Measurements from ENCODE around the gene NF2.
"Not testable (repeated sequence)": the region's sequence is repeated elsewhere in the genome, so short reads cannot be mapped to it uniquely, and the experiment has no call there.

Gene NF2

GRCh38 chr22:29578462-29579200 lies 24.8 kb upstream of the NF2 start:
- no peak for TF ChIP-seq CTCF (IDR thresholded peaks at IDR 0.05)
- Mint-ChIP-seq H3K9me3 (no peaks in the 10 kb centered on the region), H3K27me3 (ENCODE audit: low read depth, poor library complexity) (no peaks in the 10 kb centered on the region), H3K4me3 (no peak overlapping the region), H3K36me3 (ENCODE audit: low read depth) (peaks cover 7% of the 10 kb centered on the region), H3K27ac (no peak overlapping the region), H3K4me1 (peaks cover 35% of the 10 kb centered on the region)
- no peak for DNase-seq

DNA sequence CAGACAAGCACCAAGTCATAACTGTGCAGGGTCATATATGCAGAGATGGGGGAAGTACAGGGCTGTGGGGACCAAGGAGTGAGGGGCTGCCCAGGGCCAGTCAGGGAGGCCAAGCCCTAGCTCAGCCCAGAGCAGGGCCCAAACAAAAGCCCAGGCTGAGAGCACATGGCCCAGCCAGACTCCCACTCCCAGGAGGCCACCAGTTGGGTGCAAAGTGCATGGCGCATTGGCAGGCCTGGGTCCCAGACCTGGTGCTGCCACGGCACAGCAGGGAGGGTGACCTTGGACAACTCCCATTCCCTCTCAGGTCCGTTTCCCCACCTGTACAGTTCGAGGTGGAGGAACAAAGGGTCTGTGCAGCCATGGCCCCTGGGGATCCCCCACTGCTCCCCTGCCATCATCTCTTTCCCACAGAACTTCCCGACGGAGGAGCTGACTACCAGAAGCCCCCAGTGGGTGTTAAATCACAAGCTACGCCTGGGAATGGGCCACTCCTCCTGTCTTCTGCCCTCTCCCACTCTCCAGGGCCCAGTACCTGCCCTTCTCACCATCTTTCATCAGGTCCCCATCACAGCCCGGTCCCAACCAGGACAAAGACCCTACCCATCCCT lies 23.1 kb upstream of the NF2 start:
- Mint-ChIP-seq H3K4me1 (peaks cover 29% of the 10 kb centered on the region), H3K27me3 (ENCODE audit: low read depth, poor library complexity) (no peaks in the 10 kb centered on the region), H3K9me3 (no peaks in the 10 kb centered on the region), H3K4me3 (peak overlapping the region; percentile 97), H3K36me3 (ENCODE audit: low read depth) (peaks cover 7% of the 10 kb centered on the region), H3K27ac (peak overlapping the region; percentile 96)
- no peak for TF ChIP-seq CTCF (IDR thresholded peaks at IDR 0.05)
- no peak for DNase-seq

DNA sequence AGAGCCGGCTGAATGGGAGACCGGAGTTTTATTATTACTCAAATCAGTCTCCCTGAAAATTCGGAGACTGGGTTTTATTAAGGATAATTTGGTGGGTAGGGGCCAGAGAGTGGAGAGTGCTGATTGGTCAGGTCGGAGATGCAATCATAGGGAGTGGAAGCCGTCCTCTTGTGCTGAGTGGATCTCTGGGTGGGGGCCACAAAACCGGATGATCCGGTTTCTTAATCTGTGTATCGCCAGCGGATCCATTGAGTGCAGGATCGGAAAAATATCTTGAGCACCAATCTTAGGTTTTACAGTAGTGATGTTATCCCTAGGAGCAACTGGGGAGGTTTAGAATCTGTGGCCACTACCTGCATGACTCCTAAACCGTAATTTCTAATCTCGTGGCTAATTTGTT lies 21.6 kb upstream of the NF2 start:
- DNase-seq: no peak
- H3K27ac Mint-ChIP-seq: no peak overlapping the region

DNA sequence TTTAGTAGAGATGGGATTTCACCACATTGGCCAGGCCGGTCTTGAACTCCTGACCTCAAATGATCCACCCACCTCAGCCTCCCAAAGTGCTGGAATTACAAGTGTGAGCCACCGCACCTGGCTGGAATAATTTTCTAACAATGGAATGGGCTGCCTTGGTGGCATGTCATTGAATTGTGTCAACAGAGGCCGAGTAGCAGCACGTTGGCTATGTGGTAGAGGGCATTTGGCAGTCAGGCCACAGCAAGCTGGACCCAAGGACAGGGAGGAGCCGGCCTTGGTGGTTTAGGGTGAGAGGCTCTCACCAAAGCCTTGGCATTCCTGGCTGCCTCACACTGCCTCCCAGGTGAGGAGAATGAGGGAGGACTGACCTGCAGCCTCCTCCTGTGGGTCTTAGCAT lies 18.5 kb upstream of the NF2 start:
- DNase-seq: no peak
- H3K27ac Mint-ChIP-seq: no peak overlapping the region
- H3K9me3 Mint-ChIP-seq: no peaks in the 10 kb centered on the region
- no peak overlapping the region for H3K4me3 Mint-ChIP-seq
- TF ChIP-seq CTCF (IDR thresholded peaks at IDR 0.05): no peak
- peaks cover 2% of the 10 kb centered on the region for H3K36me3 Mint-ChIP-seq (ENCODE audit: low read depth)
- H3K27me3 Mint-ChIP-seq (ENCODE audit: low read depth, poor library complexity): peaks cover 11% of the 10 kb centered on the region
- H3K4me1 Mint-ChIP-seq: peaks cover 19% of the 10 kb centered on the region

More for the DNA sequence above, 21.6 kb upstream of the NF2 start:
- Mint-ChIP-seq H3K4me3 (peak overlapping the region; percentile 97), H3K36me3 (ENCODE audit: low read depth) (peaks cover 7% of the 10 kb centered on the region), H3K27me3 (ENCODE audit: low read depth, poor library complexity) (peaks cover 3% of the 10 kb centered on the region), H3K9me3 (no peaks in the 10 kb centered on the region), H3K4me1 (peaks cover 26% of the 10 kb centered on the region)
- TF ChIP-seq CTCF (IDR thresholded peaks at IDR 0.05): no peak

GRCh38 chr22:29586193-29586705 lies 17.2 kb upstream of the NF2 start:
- not testable (repeated sequence) for H3K36me3 Mint-ChIP-seq (ENCODE audit: low read depth); H3K4me3 Mint-ChIP-seq; DNase-seq; H3K27ac Mint-ChIP-seq; H3K9me3 Mint-ChIP-seq
- peaks cover 11% of the 10 kb centered on the region for H3K27me3 Mint-ChIP-seq (ENCODE audit: low read depth, poor library complexity)
- peaks cover 11% of the 10 kb centered on the region for H3K4me1 Mint-ChIP-seq

GRCh38 chr22:29587938-29588699 lies 15.3 kb upstream of the NF2 start:
- H3K27ac Mint-ChIP-seq: no peak overlapping the region
- DNase-seq: no peak
- peaks cover 11% of the 10 kb centered on the region for H3K27me3 Mint-ChIP-seq (ENCODE audit: low read depth, poor library complexity)
- TF ChIP-seq CTCF (IDR thresholded peaks at IDR 0.05): no peak
- no peaks in the 10 kb centered on the region for H3K9me3 Mint-ChIP-seq
- H3K36me3 Mint-ChIP-seq (ENCODE audit: low read depth): no peaks in the 10 kb centered on the region
- H3K4me1 Mint-ChIP-seq: no peaks in the 10 kb centered on the region
- H3K4me3 Mint-ChIP-seq: no peak overlapping the region
